Loucy (cell line): ENCODE data around the gene AGAP1.
A peak's percentile ranks its signal among the peaks of the same experiment; 100 is the strongest.

Experiments used
- H2AFZ ChIP-seq: fragments of 200-600 bp; sonication (generic); 2 replicates; pipeline ENCODE4 v1.6.0; 2016; ENCODE audit warnings: antibody characterized with exemption, mild to moderate bottlenecking, low read length, moderate library complexity
- H3F3A ChIP-seq: fragments of 200-600 bp; 2 replicates; pipeline ENCODE4 v1.6.0; 2016; ENCODE audit warnings: antibody characterized with exemption, low read depth, mild to moderate bottlenecking
- H3K27me3 ChIP-seq: fragments of 200-600 bp; sonication (generic); 2 replicates; pipeline ENCODE4 v1.6.1; 2014; ENCODE audit warnings: low read length, mild to moderate bottlenecking; ENCODE audit not compliant: insufficient read depth, poor library complexity, severe bottlenecking
- H3K36me3 ChIP-seq: fragments of 200-600 bp; sonication (generic); 2 replicates; pipeline ENCODE4 v1.6.1; 2016; ENCODE audit warnings: low read length; ENCODE audit not compliant: insufficient read depth
- H3K4me1 ChIP-seq: fragments of 200-600 bp; sonication (generic); 2 replicates; pipeline ENCODE4 v1.5.1; 2014; ENCODE audit warnings: low read length, mild to moderate bottlenecking; ENCODE audit not compliant: insufficient read depth, poor library complexity, severe bottlenecking
- H3K4me2 ChIP-seq: fragments of 200-600 bp; sonication (generic); 2 replicates; pipeline ENCODE4 v1.6.0; 2014; ENCODE audit warnings: antibody characterized with exemption, low read length, low read depth, mild to moderate bottlenecking; ENCODE audit not compliant: poor library complexity, severe bottlenecking
- H3K4me3 ChIP-seq: fragments of 200-600 bp; sonication (generic); 2 replicates; pipeline ENCODE4 v1.5.1; 2014; ENCODE audit warnings: low read length, mild to moderate bottlenecking, mixed read lengths; ENCODE audit not compliant: poor library complexity, severe bottlenecking
- H3K79me2 ChIP-seq: fragments of 200-600 bp; sonication (generic); 2 replicates; pipeline ENCODE4 v1.6.1; 2014; ENCODE audit warnings: low read length; ENCODE audit not compliant: insufficient read depth
- H3K9ac ChIP-seq: fragments of 200-600 bp; sonication (generic); 2 replicates; pipeline ENCODE4 v1.6.0; 2014; ENCODE audit warnings: mild to moderate bottlenecking, low read depth, low read length, moderate library complexity; ENCODE audit not compliant: poor library complexity, severe bottlenecking
- H3K9me2 ChIP-seq: fragments of 200-600 bp; sonication (generic); replicated peaks from 2 replicates; pipeline ENCODE4 v1.6.1; 2016; ENCODE audit warnings: low read depth, low read length, mixed read lengths
- H3K9me3 ChIP-seq: fragments of 200-600 bp; sonication (generic); 2 replicates; pipeline ENCODE4 v1.6.1; 2014; ENCODE audit warnings: mild to moderate bottlenecking, antibody characterized with exemption, low read length, low read depth; ENCODE audit not compliant: insufficient read depth
- H4K20me1 ChIP-seq: fragments of 200-600 bp; sonication (generic); 2 replicates; pipeline ENCODE4 v1.6.0; 2014; ENCODE audit warnings: antibody characterized with exemption, low read length, mild to moderate bottlenecking; ENCODE audit not compliant: insufficient read depth, poor library complexity, severe bottlenecking
- CTCF ChIP-seq: fragments of 200-600 bp; sonication (generic); conservative IDR thresholded peaks from 2 replicates; pipeline ENCODE4 v1.5.1; 2014; ENCODE audit warnings: mild to moderate bottlenecking, antibody characterized with exemption, low read length
- EZH2phosphoT487 ChIP-seq: fragments of 200-600 bp; IDR thresholded peaks from 2 replicates; pipeline ENCODE4 v1.6.1; 2018; ENCODE audit warnings: antibody characterized with exemption, mild to moderate bottlenecking, moderate library complexity, borderline replicate concordance

Gene AGAP1

GRCh38 chr2:235693279-235693678, 199.4 kb downstream of the AGAP1 start:
- H3K79me2 ChIP-seq: peaks cover 82% of the 10 kb centered on the region; the same call in 1 of the 2 replicates

GRCh38 chr2:235694721-235695601, 201.1 kb downstream of the AGAP1 start:
- H3K79me2 ChIP-seq: peaks cover 81% of the 10 kb centered on the region; the same call in 1 of the 2 replicates
- H2AFZ ChIP-seq: no peak overlapping the region

More at GRCh38 chr2:235693279-235693678, 199.4 kb downstream of the AGAP1 start:
- H2AFZ ChIP-seq: no peak overlapping the region
- peaks cover 13% of the 10 kb centered on the region for H3K4me1 ChIP-seq
- peak overlapping the region; percentile 18 for H3K4me3 ChIP-seq
- no peak overlapping the region for H3K9ac ChIP-seq
- no peaks in the 10 kb centered on the region for H3F3A ChIP-seq
- TF ChIP-seq EZH2phosphoT487 (no peak), CTCF (no peak)
- H3K36me3 ChIP-seq: no peaks in the 10 kb centered on the region
- H3K4me2 ChIP-seq: peak overlapping the region; percentile 62
- H4K20me1 ChIP-seq: no peaks in the 10 kb centered on the region
- H3K9me3 ChIP-seq: no peaks in the 10 kb centered on the region
- H3K27me3 ChIP-seq: no peaks in the 10 kb centered on the region
- H3K9me2 ChIP-seq: no peaks in the 10 kb centered on the region

GRCh38 chr2:235695602-235695895, 201.7 kb downstream of the AGAP1 start:
- Histone ChIP-seq H3F3A (no peaks in the 10 kb centered on the region), H4K20me1 (no peaks in the 10 kb centered on the region), H3K9ac (no peak overlapping the region), H3K36me3 (no peaks in the 10 kb centered on the region), H3K4me2 (no peak overlapping the region), H3K4me1 (peaks cover 13% of the 10 kb centered on the region), H3K9me3 (no peaks in the 10 kb centered on the region), H3K27me3 (no peaks in the 10 kb centered on the region), H3K4me3 (no peak overlapping the region), H2AFZ (no peak overlapping the region), H3K79me2 (peaks cover 81% of the 10 kb centered on the region; the same call in 1 of the 2 replicates), H3K9me2 (no peaks in the 10 kb centered on the region)
- no peak for TF ChIP-seq EZH2phosphoT487
- no peak for TF ChIP-seq CTCF

More at GRCh38 chr2:235694721-235695601, 201.1 kb downstream of the AGAP1 start:
- no peaks in the 10 kb centered on the region for H3K36me3 ChIP-seq
- no peak overlapping the region for H3K4me3 ChIP-seq
- no peaks in the 10 kb centered on the region for H3K27me3 ChIP-seq
- H3K4me1 ChIP-seq: peaks cover 13% of the 10 kb centered on the region
- TF ChIP-seq CTCF (no peak), EZH2phosphoT487 (no peak)
- no peak overlapping the region for H3K9ac ChIP-seq
- H3K9me2 ChIP-seq: no peaks in the 10 kb centered on the region
- no peaks in the 10 kb centered on the region for H4K20me1 ChIP-seq
- no peaks in the 10 kb centered on the region for H3F3A ChIP-seq
- no peaks in the 10 kb centered on the region for H3K9me3 ChIP-seq
- H3K4me2 ChIP-seq: no peak overlapping the region
